Measurements from ENCODE around the gene LRIG2.

DNA sequence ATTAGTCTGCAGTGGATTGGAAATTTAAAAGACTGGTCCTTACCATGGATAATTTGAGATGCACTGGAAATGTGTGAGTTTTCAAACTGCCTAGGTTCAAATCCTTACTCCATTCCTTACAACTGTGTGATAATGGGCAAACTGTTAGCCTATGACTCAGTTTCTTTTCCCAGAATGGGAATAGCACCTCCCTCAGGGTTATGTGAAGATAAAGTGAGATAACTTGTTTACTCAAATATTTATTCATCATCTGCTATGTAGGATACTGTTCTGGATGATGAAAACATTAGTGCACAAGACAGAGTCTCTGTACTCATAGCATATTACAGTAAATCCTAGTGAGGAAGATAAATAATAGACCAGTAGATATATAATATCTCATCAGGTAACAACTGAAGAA, 28.6 kb downstream of the LRIG2 start:
- TF ChIP-seq, protein P1, sequence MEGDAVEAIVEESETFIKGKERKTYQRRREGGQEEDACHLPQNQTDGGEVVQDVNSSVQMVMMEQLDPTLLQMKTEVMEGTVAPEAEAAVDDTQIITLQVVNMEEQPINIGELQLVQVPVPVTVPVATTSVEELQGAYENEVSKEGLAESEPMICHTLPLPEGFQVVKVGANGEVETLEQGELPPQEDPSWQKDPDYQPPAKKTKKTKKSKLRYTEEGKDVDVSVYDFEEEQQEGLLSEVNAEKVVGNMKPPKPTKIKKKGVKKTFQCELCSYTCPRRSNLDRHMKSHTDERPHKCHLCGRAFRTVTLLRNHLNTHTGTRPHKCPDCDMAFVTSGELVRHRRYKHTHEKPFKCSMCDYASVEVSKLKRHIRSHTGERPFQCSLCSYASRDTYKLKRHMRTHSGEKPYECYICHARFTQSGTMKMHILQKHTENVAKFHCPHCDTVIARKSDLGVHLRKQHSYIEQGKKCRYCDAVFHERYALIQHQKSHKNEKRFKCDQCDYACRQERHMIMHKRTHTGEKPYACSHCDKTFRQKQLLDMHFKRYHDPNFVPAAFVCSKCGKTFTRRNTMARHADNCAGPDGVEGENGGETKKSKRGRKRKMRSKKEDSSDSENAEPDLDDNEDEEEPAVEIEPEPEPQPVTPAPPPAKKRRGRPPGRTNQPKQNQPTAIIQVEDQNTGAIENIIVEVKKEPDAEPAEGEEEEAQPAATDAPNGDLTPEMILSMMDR (IDR thresholded peaks at IDR 0.05), result no peak
- TF ChIP-seq POLR2A (IDR thresholded peaks at IDR 0.05), result no peak
